CD4-positive, alpha-beta T cell treated with Interleukin-6 for 4 hours (primary cell): ENCODE results near the gene SCN7A.
A peak's percentile ranks its signal among the peaks of the same experiment; 100 is the strongest.
"Not testable (repeated sequence)": the region's sequence is repeated elsewhere in the genome, so short reads cannot be mapped to it uniquely, and the experiment has no call there.

Experiments
- DNase-seq: peaks from one replicate; pipeline ENCODE4 v3.0.0-alpha.2; 2020; ENCODE audit warnings: mixed read lengths

The SCN7A gene

GRCh38 chr2:166388481-166389070 lies 105.5 kb downstream of the SCN7A start:
- DNase-seq, result no peak

- DNase-seq, result no peak
These were observed 108.7 kb downstream of the SCN7A start for GRCh38 chr2:166385313-166385712.

GRCh38 chr2:166384774-166385173 lies 109.3 kb downstream of the SCN7A start:
- no peak for DNase-seq

- no peak for DNase-seq
These were observed 111.6 kb downstream of the SCN7A start for GRCh38 chr2:166382448-166382847.

- no peak for DNase-seq
These were observed 113.4 kb downstream of the SCN7A start for GRCh38 chr2:166380615-166381014.

- DNase-seq, result no peak
These were observed 117.2 kb downstream of the SCN7A start for GRCh38 chr2:166376873-166377272.

GRCh38 chr2:166376488-166376828 lies 117.6 kb downstream of the SCN7A start:
- DNase-seq, result no peak

- peak; percentile 18 for DNase-seq
These were observed 118.1 kb downstream of the SCN7A start, which contains the start of gene SCN9A for GRCh38 chr2:166375736-166376487. Gene SCN9A (minus strand): TSS chr2:166375944. CDS start chr2:166311756, 64,188 bp downstream.

- no peak for DNase-seq
These were observed 118.8 kb downstream of the SCN7A start for GRCh38 chr2:166375195-166375735.

GRCh38 chr2:166373951-166374350 lies 120.1 kb downstream of the SCN7A start:
- DNase-seq, result peak; percentile 7

GRCh38 chr2:166373539-166373938 lies 120.5 kb downstream of the SCN7A start:
- no peak for DNase-seq

- no peak for DNase-seq
These were observed 120.9 kb downstream of the SCN7A start for GRCh38 chr2:166373105-166373504.

GRCh38 chr2:166372046-166372445 lies 122.0 kb downstream of the SCN7A start:
- DNase-seq, result no peak

- no peak for DNase-seq
These were observed 128.1 kb downstream of the SCN7A start for GRCh38 chr2:166365803-166366420.

GRCh38 chr2:166365239-166365638 lies 128.8 kb downstream of the SCN7A start:
- no peak for DNase-seq

GRCh38 chr2:166364476-166365161 lies 129.4 kb downstream of the SCN7A start:
- no peak for DNase-seq

GRCh38 chr2:166361351-166362153 lies 132.5 kb downstream of the SCN7A start:
- no peak for DNase-seq

- no peak for DNase-seq
These were observed 133.1 kb downstream of the SCN7A start for GRCh38 chr2:166360906-166361305.

- no peak for DNase-seq
These were observed 133.6 kb downstream of the SCN7A start for GRCh38 chr2:166360426-166360825.

GRCh38 chr2:166357950-166358321 lies 136.1 kb downstream of the SCN7A start:
- not testable (repeated sequence) for DNase-seq

GRCh38 chr2:166357068-166357949 lies 136.7 kb downstream of the SCN7A start:
- no peak for DNase-seq
